K562 (cell line): ENCODE results near the gene ESCO1. TPM values are rescaled to one million over a fixed set of nuclear protein-coding genes. Genes with fewer than 3 reads are reported as not detected.

Source experiments
- CREB1 ChIP-seq, 2 experiments: sonication (generic) in 1 of 2; formaldehyde crosslinking in 1 of 2; IDR thresholded peaks; 2 replicates each; pipeline versions ENCODE4 v1.6.1 to v1.8.0; 2012 to 2022; ENCODE audit warnings: inconsistent platforms in 1 of 2, mild to moderate bottlenecking in 1 of 2, missing genetic modification reagents in 1 of 2, moderate library complexity in 1 of 2
- CTBP1 ChIP-seq: fragments of 450-650 bp; IDR thresholded peaks from 2 replicates; pipeline ENCODE4 v1.6.1; 2016; ENCODE audit warnings: borderline replicate concordance
- JUNB ChIP-seq: fragments of 450-650 bp; formaldehyde crosslinking; conservative IDR thresholded peaks from 2 replicates; pipeline ENCODE4 v1.4.0; 2020; ENCODE audit warnings: mild to moderate bottlenecking
- KDM2B ChIP-seq: fragments of 250-450 bp; sonication (Bioruptor Pico); IDR thresholded peaks from 2 replicates; pipeline ENCODE4 v1.8.0; 2021; ENCODE audit warnings: mild to moderate bottlenecking, moderate library complexity
- LCOR ChIP-seq: sonication (generic); formaldehyde crosslinking; IDR thresholded peaks from 2 replicates; pipeline ENCODE4 v1.8.0; 2022; ENCODE audit warnings: mild to moderate bottlenecking, missing genetic modification reagents
- MIER1 ChIP-seq: fragments of 450-650 bp; IDR thresholded peaks from 2 replicates; pipeline ENCODE4 v1.6.1; 2016; ENCODE audit warnings: antibody characterized with exemption, mild to moderate bottlenecking, low read depth
- MITF ChIP-seq: IDR thresholded peaks from 2 replicates; pipeline ENCODE4 v1.6.1; 2014; ENCODE audit warnings: antibody characterized with exemption
- MTA1 ChIP-seq: fragments of 450-650 bp; IDR thresholded peaks from 2 replicates; pipeline ENCODE4 v1.6.1; 2017; ENCODE audit warnings: borderline replicate concordance
- MTF1 ChIP-seq: fragments of 250-450 bp; sonication (Bioruptor Pico); IDR thresholded peaks from 2 replicates; pipeline ENCODE4 v1.9.0; 2021; ENCODE audit warnings: moderate library complexity, mild to moderate bottlenecking, inconsistent platforms, borderline replicate concordance
- PHTF2 ChIP-seq: fragments of 250-450 bp; sonication (Bioruptor Pico); IDR thresholded peaks from 2 replicates; pipeline ENCODE4 v1.5.0; 2021; ENCODE audit warnings: mild to moderate bottlenecking
- RBFOX2 ChIP-seq: fragments of 200-400 bp; formaldehyde crosslinking; IDR thresholded peaks from 2 replicates; pipeline ENCODE4 v1.6.1; 2017; ENCODE audit warnings: low read depth, mild to moderate bottlenecking, low read length, moderate library complexity
- SMARCB1 ChIP-seq: IDR thresholded peaks from 2 replicates; pipeline ENCODE4 v1.6.1; 2011; ENCODE audit warnings: improper control_type of control experiment, low read depth; ENCODE audit not compliant: insufficient read length
- TAF1 ChIP-seq: IDR thresholded peaks from 2 replicates; pipeline ENCODE4 v1.6.1; 2011; ENCODE audit warnings: mild to moderate bottlenecking, low read length, moderate library complexity; ENCODE audit not compliant: insufficient read depth, control insufficient read depth, severe bottlenecking; ENCODE audit errors: extremely low read depth
- ZBTB17 ChIP-seq: fragments of 450-650 bp; formaldehyde crosslinking; IDR thresholded peaks from 2 replicates; pipeline ENCODE4 v1.4.0; 2020; ENCODE audit warnings: mild to moderate bottlenecking
- ZC3H4 ChIP-seq: sonication (generic); formaldehyde crosslinking; IDR thresholded peaks from 2 replicates; pipeline ENCODE4 v1.9.0; 2021; ENCODE audit warnings: missing genetic modification reagents, borderline replicate concordance
- ZKSCAN3 ChIP-seq: fragments of 250-450 bp; sonication (Bioruptor Pico); IDR thresholded peaks from 2 replicates; pipeline ENCODE4 v1.4.0; 2020
- ZNF140 ChIP-seq: fragments of 250-450 bp; sonication (Bioruptor Pico); IDR thresholded peaks from 2 replicates; pipeline ENCODE4 v1.8.0; 2021; ENCODE audit warnings: moderate library complexity, mild to moderate bottlenecking, inconsistent platforms
- ZNF445 ChIP-seq: fragments of 250-450 bp; sonication (Bioruptor Pico); IDR thresholded peaks from 2 replicates; pipeline ENCODE4 v1.4.0; 2020; ENCODE audit warnings: low read depth, mild to moderate bottlenecking, moderate library complexity
- ZNF583 ChIP-seq: fragments of 250-450 bp; sonication (Bioruptor Pico); IDR thresholded peaks from 2 replicates; pipeline ENCODE4 v1.4.0; 2020
- ZNF76 ChIP-seq: fragments of 250-450 bp; sonication (Bioruptor Pico); IDR thresholded peaks from 2 replicates; pipeline ENCODE4 v1.4.0; 2020; ENCODE audit warnings: mild to moderate bottlenecking, moderate library complexity, borderline replicate concordance
- polyA plus RNA-seq, 8 experiments: library from polyadenylated mRNA; depleted of rRNA in 4 of 8; stranded (reverse) in 5 of 8; unstranded in 3 of 8; fragments of >200 nt; fragmentation: Nextera tagmentation in 2 of 8; fragmentation: Illumina TruSeq in 1 of 8; extraction: Ambion mirVana in 2 of 8; extraction: Trizol in 1 of 8; gene quantifications; 2 replicates each; pipeline versions ENCODE4 v1.2.1 to v1.2.3, GENCODE V29; 2011 to 2014; ENCODE audit warnings: inconsistent platforms in 1 of 8, missing spikeins in 1 of 8
- total RNA-seq, 7 experiments: library from RNA; depleted of rRNA in 6 of 7; stranded (reverse); fragments of >200 nt in 6 of 7; fragmentation: Illumina TruSeq in 2 of 7; extraction: Trizol in 2 of 7; gene quantifications; 2 replicates each; pipeline versions ENCODE4 v1.2.1 to v1.2.3, GENCODE V29; 2011 to 2021; ENCODE audit warnings: low replicate concordance in 1 of 7
- TF ChIP-seq, protein P1 (sequence below): fragments of 250-450 bp; sonication (Bioruptor Pico); IDR thresholded peaks from 2 replicates; pipeline ENCODE4 v1.9.0; 2021; ENCODE audit warnings: mild to moderate bottlenecking, inconsistent platforms
- TF ChIP-seq, protein P2 (sequence below): IDR thresholded peaks from 3 replicates; pipeline ENCODE4 v1.6.1; 2011; ENCODE audit warnings: borderline replicate concordance, mild to moderate bottlenecking, moderate library complexity; ENCODE audit not compliant: insufficient read length; ENCODE audit errors: extremely low read depth

The ESCO1 gene
- total and polyA plus RNA-seq, 9 of the 15 experiments (the other 6 are each of a cell fraction or from before 2014, with no cell fraction given): 15.0 to 31.3 (median 19.6) TPM

- TF ChIP-seq RBFOX2: peak; percentile 98
- TF ChIP-seq ZNF445: no peak
- TF ChIP-seq TAF1: peak; percentile 73
- TF ChIP-seq CTBP1: peak; percentile 93
- no peak for TF ChIP-seq ZKSCAN3
- TF ChIP-seq ZNF140 (CRISPR knock-in tag): no peak
- no peak for TF ChIP-seq KDM2B
- TF ChIP-seq ZNF76 (CRISPR knock-in tag): no peak
- no peak for TF ChIP-seq SMARCB1
- TF ChIP-seq LCOR (CRISPR knock-in tag): peak; percentile 90
- TF ChIP-seq, protein P1, sequence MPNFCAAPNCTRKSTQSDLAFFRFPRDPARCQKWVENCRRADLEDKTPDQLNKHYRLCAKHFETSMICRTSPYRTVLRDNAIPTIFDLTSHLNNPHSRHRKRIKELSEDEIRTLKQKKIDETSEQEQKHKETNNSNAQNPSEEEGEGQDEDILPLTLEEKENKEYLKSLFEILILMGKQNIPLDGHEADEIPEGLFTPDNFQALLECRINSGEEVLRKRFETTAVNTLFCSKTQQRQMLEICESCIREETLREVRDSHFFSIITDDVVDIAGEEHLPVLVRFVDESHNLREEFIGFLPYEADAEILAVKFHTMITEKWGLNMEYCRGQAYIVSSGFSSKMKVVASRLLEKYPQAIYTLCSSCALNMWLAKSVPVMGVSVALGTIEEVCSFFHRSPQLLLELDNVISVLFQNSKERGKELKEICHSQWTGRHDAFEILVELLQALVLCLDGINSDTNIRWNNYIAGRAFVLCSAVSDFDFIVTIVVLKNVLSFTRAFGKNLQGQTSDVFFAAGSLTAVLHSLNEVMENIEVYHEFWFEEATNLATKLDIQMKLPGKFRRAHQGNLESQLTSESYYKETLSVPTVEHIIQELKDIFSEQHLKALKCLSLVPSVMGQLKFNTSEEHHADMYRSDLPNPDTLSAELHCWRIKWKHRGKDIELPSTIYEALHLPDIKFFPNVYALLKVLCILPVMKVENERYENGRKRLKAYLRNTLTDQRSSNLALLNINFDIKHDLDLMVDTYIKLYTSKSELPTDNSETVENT: peak; percentile 20; the same call in 1 of the 2 replicates
- 0 out of 2 replicates have a peak, but pooled peaks have one; percentile 23 for TF ChIP-seq ZBTB17 (CRISPR knock-in tag)
- no peak for TF ChIP-seq MIER1
- peak; percentile 94 for TF ChIP-seq CREB1 (IDR thresholded peaks at IDR 0.05)
- peak; percentile 93 for TF ChIP-seq CREB1 (CRISPR knock-in tag; IDR thresholded peaks at IDR 0.05)
- TF ChIP-seq MTF1: no peak
- TF ChIP-seq ZC3H4 (CRISPR knock-in tag): peak; percentile 14; the same call in 1 of the 2 replicates
- TF ChIP-seq, protein P2, sequence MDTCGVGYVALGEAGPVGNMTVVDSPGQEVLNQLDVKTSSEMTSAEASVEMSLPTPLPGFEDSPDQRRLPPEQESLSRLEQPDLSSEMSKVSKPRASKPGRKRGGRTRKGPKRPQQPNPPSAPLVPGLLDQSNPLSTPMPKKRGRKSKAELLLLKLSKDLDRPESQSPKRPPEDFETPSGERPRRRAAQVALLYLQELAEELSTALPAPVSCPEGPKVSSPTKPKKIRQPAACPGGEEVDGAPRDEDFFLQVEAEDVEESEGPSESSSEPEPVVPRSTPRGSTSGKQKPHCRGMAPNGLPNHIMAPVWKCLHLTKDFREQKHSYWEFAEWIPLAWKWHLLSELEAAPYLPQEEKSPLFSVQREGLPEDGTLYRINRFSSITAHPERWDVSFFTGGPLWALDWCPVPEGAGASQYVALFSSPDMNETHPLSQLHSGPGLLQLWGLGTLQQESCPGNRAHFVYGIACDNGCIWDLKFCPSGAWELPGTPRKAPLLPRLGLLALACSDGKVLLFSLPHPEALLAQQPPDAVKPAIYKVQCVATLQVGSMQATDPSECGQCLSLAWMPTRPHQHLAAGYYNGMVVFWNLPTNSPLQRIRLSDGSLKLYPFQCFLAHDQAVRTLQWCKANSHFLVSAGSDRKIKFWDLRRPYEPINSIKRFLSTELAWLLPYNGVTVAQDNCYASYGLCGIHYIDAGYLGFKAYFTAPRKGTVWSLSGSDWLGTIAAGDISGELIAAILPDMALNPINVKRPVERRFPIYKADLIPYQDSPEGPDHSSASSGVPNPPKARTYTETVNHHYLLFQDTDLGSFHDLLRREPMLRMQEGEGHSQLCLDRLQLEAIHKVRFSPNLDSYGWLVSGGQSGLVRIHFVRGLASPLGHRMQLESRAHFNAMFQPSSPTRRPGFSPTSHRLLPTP: no peak
- no peak for TF ChIP-seq PHTF2
- TF ChIP-seq MTA1: peak; percentile 89
- no peak for TF ChIP-seq ZNF583 (CRISPR knock-in tag)
- no peak for TF ChIP-seq JUNB
- TF ChIP-seq MITF: 0 out of 2 replicates have a peak, but pooled peaks have one; percentile 37
Observed at GRCh38 chr18:21600526-21601410, at the start of gene ESCO1 (continued).
